ENCODE data around the gene C6orf136. TPM values are rescaled to one million over a fixed set of nuclear protein-coding genes. Genes with fewer than 3 reads are reported as not detected.
A peak's percentile ranks its signal among the peaks of the same experiment; 100 is the strongest.

The C6orf136 gene
- polyA plus RNA-seq, 1 experiment = 6.0 TPM

DNA sequence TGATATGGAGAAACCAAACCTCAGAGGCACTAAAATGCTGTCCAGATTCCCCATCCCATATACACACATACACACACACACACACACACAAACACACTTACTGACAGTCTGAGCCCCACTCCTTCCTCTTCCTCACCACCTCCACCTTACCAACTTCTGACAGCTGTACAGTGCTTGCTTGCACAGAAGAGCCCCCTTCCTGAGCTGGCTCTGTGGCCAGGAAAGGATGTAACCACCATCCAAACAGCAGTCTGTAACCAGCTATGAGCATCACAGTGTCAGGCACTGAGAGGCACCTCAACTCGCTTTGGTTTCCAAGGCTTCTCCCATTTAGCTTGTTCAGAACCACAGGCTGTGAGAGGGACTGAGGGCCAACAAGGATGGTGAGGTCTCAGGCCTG, 5.9 kb upstream of the C6orf136 start:
- ChIA-PET CTCF (interaction anchor here (1.0 kb wide), 1 partner anchor 31 kb away, joined by 3 read pairs; no protein-coding TSS in a partner anchor), POLR2A (interaction anchor here (0.6 kb wide), 1 partner anchor 26 kb away, joined by 7 read pairs; no protein-coding TSS in a partner anchor)
- TF ChIP-seq, protein P1, sequence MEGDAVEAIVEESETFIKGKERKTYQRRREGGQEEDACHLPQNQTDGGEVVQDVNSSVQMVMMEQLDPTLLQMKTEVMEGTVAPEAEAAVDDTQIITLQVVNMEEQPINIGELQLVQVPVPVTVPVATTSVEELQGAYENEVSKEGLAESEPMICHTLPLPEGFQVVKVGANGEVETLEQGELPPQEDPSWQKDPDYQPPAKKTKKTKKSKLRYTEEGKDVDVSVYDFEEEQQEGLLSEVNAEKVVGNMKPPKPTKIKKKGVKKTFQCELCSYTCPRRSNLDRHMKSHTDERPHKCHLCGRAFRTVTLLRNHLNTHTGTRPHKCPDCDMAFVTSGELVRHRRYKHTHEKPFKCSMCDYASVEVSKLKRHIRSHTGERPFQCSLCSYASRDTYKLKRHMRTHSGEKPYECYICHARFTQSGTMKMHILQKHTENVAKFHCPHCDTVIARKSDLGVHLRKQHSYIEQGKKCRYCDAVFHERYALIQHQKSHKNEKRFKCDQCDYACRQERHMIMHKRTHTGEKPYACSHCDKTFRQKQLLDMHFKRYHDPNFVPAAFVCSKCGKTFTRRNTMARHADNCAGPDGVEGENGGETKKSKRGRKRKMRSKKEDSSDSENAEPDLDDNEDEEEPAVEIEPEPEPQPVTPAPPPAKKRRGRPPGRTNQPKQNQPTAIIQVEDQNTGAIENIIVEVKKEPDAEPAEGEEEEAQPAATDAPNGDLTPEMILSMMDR (IDR thresholded peaks at IDR 0.05; ENCODE audit: insufficient read depth, low read depth, low read length) = no peak
- Histone ChIP-seq H3K4me3 (ENCODE audit: low read depth, low read length) (no peak overlapping the region), H3K27me3 (ENCODE audit: control insufficient read depth, insufficient read depth, low read length) (no peaks in the 10 kb centered on the region), H3K36me3 (ENCODE audit: control insufficient read depth, insufficient read depth, low read length) (peaks cover 4% of the 10 kb centered on the region)
- no peak for DNase-seq (ENCODE audit: low read depth)

- DNase-seq (ENCODE audit: low read depth) = no peak
- CTCF ChIA-PET = no interaction called here
- peaks cover 4% of the 10 kb centered on the region for H3K36me3 ChIP-seq (ENCODE audit: control insufficient read depth, insufficient read depth, low read length)
- TF ChIP-seq, protein P1 (IDR thresholded peaks at IDR 0.05; ENCODE audit: insufficient read depth, low read depth, low read length) = no peak
- H3K4me3 ChIP-seq (ENCODE audit: low read depth, low read length) = no peak overlapping the region
- POLR2A ChIA-PET = no interaction called here
- no peaks in the 10 kb centered on the region for H3K27me3 ChIP-seq (ENCODE audit: control insufficient read depth, insufficient read depth, low read length)
Measured at GRCh38 chr6:30643656-30644055, 3.3 kb upstream of the C6orf136 start.

GRCh38 chr6:30644769-30645168, 2.2 kb upstream of the C6orf136 start:
- TF ChIP-seq, protein P1 (IDR thresholded peaks at IDR 0.05; ENCODE audit: insufficient read depth, low read depth, low read length) = no peak

GRCh38 chr6:30645989-30646388, 944 bp upstream of the C6orf136 start:
- ChIA-PET POLR2A (no interaction called here), CTCF (interaction anchor here (1.0 kb wide), 1 partner anchor 14 kb away, joined by 3 read pairs; no protein-coding TSS in a partner anchor)
- DNase-seq (ENCODE audit: low read depth) = no peak
- no peak overlapping the region for H3K4me3 ChIP-seq (ENCODE audit: low read depth, low read length)
- no peaks in the 10 kb centered on the region for H3K27me3 ChIP-seq (ENCODE audit: control insufficient read depth, insufficient read depth, low read length)
- H3K36me3 ChIP-seq (ENCODE audit: control insufficient read depth, insufficient read depth, low read length) = peaks cover 2% of the 10 kb centered on the region; the same call in 1 of the 2 replicates
- TF ChIP-seq, protein P1 (IDR thresholded peaks at IDR 0.05; ENCODE audit: insufficient read depth, low read depth, low read length) = no peak

More at GRCh38 chr6:30644769-30645168, 2.2 kb upstream of the C6orf136 start:
- POLR2A ChIA-PET = no interaction called here
- no peak overlapping the region for H3K4me3 ChIP-seq (ENCODE audit: low read depth, low read length)
- no peaks in the 10 kb centered on the region for H3K27me3 ChIP-seq (ENCODE audit: control insufficient read depth, insufficient read depth, low read length)
- H3K36me3 ChIP-seq (ENCODE audit: control insufficient read depth, insufficient read depth, low read length) = peaks cover 4% of the 10 kb centered on the region
- no peak for DNase-seq (ENCODE audit: low read depth)
- CTCF ChIA-PET = no interaction called here

GRCh38 chr6:30647242-30648116, 546 bp downstream of the C6orf136 start:
- POLR2A ChIA-PET = no interaction called here
- TF ChIP-seq, protein P1 (IDR thresholded peaks at IDR 0.05; ENCODE audit: insufficient read depth, low read depth, low read length) = no peak
- no peaks in the 10 kb centered on the region for H3K27me3 ChIP-seq (ENCODE audit: control insufficient read depth, insufficient read depth, low read length)
- no peak for DNase-seq (ENCODE audit: low read depth)
- CTCF ChIA-PET = interaction anchor here (1.0 to 1.3 kb wide), 2 partner anchors 25 to 32 kb away, joined by 4 to 5 read pairs; partner anchors contain the start of gene DHX16
- H3K4me3 ChIP-seq (ENCODE audit: low read depth, low read length) = peak overlapping the region; percentile 94
- peaks cover 2% of the 10 kb centered on the region for H3K36me3 ChIP-seq (ENCODE audit: control insufficient read depth, insufficient read depth, low read length)

Measured in BJ (cell line).